Endothelial cell of umbilical vein (primary cell): Measurements from ENCODE around the gene CD44. TPM values are rescaled to one million over a fixed set of nuclear protein-coding genes. Genes with fewer than 3 reads are reported as not detected.

Experiments
- BruUV-seq: library from RNA; stranded (reverse); fragments of 400-500 nt; replicated peaks from 2 replicates; lab custom pipeline; 2021; lab: Mats Ljungman, UMichigan
- CTCF ChIA-PET: fragments of 300-600, 350-600 bp; sonication (Branson Sonifier 250); formaldehyde crosslinking; loops from one replicate; lab custom pipeline; 2021; ENCODE audit warnings: antibody characterized with exemption, inconsistent platforms; lab: Charles Lee
- POLR2A ChIA-PET: fragments of 300-600, 350-600 bp; sonication (Branson Sonifier 250); formaldehyde crosslinking; loops from one replicate; lab custom pipeline; 2021; ENCODE audit warnings: antibody characterized with exemption, inconsistent platforms; lab: Charles Lee
- DNase-seq: peaks from one replicate; pipeline ENCODE4 v3.0.0-alpha.2; 2011; ENCODE audit warnings: low read depth, low spot score
- FAIRE-seq: peaks from 2 replicates; lab custom pipeline; 2011; peaks lifted over from hg19 to GRCh38; lab: Jason Lieb, UNC
- H2AFZ ChIP-seq: 2 replicates; pipeline ENCODE4 v1.6.0; 2012; ENCODE audit warnings: low read depth, low read length, control low read depth, inconsistent platforms
- H3K27ac ChIP-seq: 2 replicates; pipeline ENCODE4 v1.5.1; 2011; ENCODE audit warnings: low read depth, mild to moderate bottlenecking, control low read depth, low read length, moderate library complexity; ENCODE audit not compliant: insufficient read depth
- H3K27me3 ChIP-seq, 2 experiments: 2 replicates each; pipeline versions ENCODE4 v1.6.0 to v1.6.1; 2011; ENCODE audit warnings: low read length in 2 of 2, mixed read lengths in 1 of 2; ENCODE audit not compliant: control insufficient read depth in 2 of 2, insufficient read depth in 2 of 2
- H3K36me3 ChIP-seq, 2 experiments: 2 replicates in 1 of 2; 3 replicates in 1 of 2; pipeline ENCODE4 v1.5.1; 2011; ENCODE audit warnings: low read length in 2 of 2, mild to moderate bottlenecking in 1 of 2, moderate library complexity in 1 of 2; ENCODE audit not compliant: control insufficient read depth in 2 of 2, insufficient read depth in 2 of 2; ENCODE audit errors: extremely low read depth in 1 of 2
- H3K4me1 ChIP-seq: 3 replicates; pipeline ENCODE4 v1.5.1; 2011; ENCODE audit warnings: mild to moderate bottlenecking, low read length; ENCODE audit not compliant: control insufficient read depth, insufficient read depth; ENCODE audit errors: extremely low read depth
- H3K4me2 ChIP-seq: 2 replicates; pipeline ENCODE4 v1.6.1; 2011; ENCODE audit warnings: low read length, control low read depth, mixed read lengths; ENCODE audit not compliant: insufficient read depth
- H3K4me3 ChIP-seq, 3 experiments: fragments of 200-600 bp in 1 of 3; sonication (generic), shearing (Covaris generic) in 1 of 3; replicated peaks in 1 of 3; 2 replicates each; pipeline ENCODE4 v1.5.1; 2011 to 2016; ENCODE audit warnings: control low read depth in 3 of 3, low read length in 3 of 3, mild to moderate bottlenecking in 2 of 3, inconsistent platforms in 1 of 3, low read depth in 1 of 3, moderate library complexity in 1 of 3; ENCODE audit not compliant: insufficient read depth in 1 of 3
- H3K79me2 ChIP-seq: 2 replicates; pipeline ENCODE4 v1.6.0; 2012; ENCODE audit warnings: low read length, inconsistent platforms; ENCODE audit not compliant: control insufficient read depth, insufficient read depth
- H3K9ac ChIP-seq: replicated peaks from 2 replicates; pipeline ENCODE3; 2011; ENCODE audit warnings: low read length, control low read depth; ENCODE audit not compliant: insufficient read depth; ENCODE audit errors: extremely low read depth
- H3K9me1 ChIP-seq: replicated peaks from 3 replicates; pipeline ENCODE4 v1.6.0; 2011; ENCODE audit warnings: mild to moderate bottlenecking, low read length; ENCODE audit not compliant: control insufficient read depth, insufficient read depth; ENCODE audit errors: extremely low read depth
- H3K9me3 ChIP-seq: replicated peaks from 2 replicates; pipeline ENCODE4 v1.5.1; 2012; ENCODE audit warnings: low read length, inconsistent platforms; ENCODE audit not compliant: control insufficient read depth, insufficient read depth
- H4K20me1 ChIP-seq: replicated peaks from 2 replicates; pipeline ENCODE3; 2011; ENCODE audit warnings: mild to moderate bottlenecking, low read length; ENCODE audit not compliant: control insufficient read depth, insufficient read depth; ENCODE audit errors: extremely low read depth
- EZH2 ChIP-seq: IDR thresholded peaks from 2 replicates; pipeline ENCODE4 v1.6.1; 2012; ENCODE audit warnings: borderline replicate concordance, low read depth, mild to moderate bottlenecking, moderate library complexity, low read length, inconsistent platforms; ENCODE audit not compliant: severe bottlenecking
- JUN ChIP-seq: IDR thresholded peaks from 2 replicates; pipeline ENCODE4 v1.6.1; 2011; ENCODE audit warnings: borderline replicate concordance, low read depth; ENCODE audit not compliant: insufficient read length, insufficient read depth
- POLR2A ChIP-seq: IDR thresholded peaks from 2 replicates; pipeline ENCODE4 v1.6.1; 2012; ENCODE audit warnings: low read depth, mild to moderate bottlenecking, control low read depth, low read length
- dilution Hi-C: fragments of 300-500 bp; cut with MboI; formaldehyde crosslinking; loops from one replicate; pipeline ENCODE4 v1.15.0; 2019; ENCODE audit warnings: low sequenced_read_pairs; ENCODE audit not compliant: extremely low pct_ligation_motif_present
- intact Hi-C: fragments of 100-400 bp; cut with micrococcal nuclease; formaldehyde crosslinking; loops from one replicate; pipeline ENCODE4 v1.10.0; 2022
- polyA plus RNA-seq, 4 experiments: library from polyadenylated mRNA; depleted of rRNA in 3 of 4; stranded (reverse) in 3 of 4; unstranded in 1 of 4; fragments of >200 nt; gene quantifications; 2 replicates each; pipeline versions ENCODE4 v1.2.1 to v1.2.3, GENCODE V29; 2011 to 2012; ENCODE audit warnings: missing spikeins in 1 of 4
- total RNA-seq: library from RNA; stranded (reverse); gene quantifications from 2 replicates; pipeline ENCODE4 v1.2.3, GENCODE V29; 2021
- TF ChIP-seq, protein P1 (sequence below): IDR thresholded peaks from 2 replicates; pipeline ENCODE4 v1.6.1; 2011; ENCODE audit not compliant: insufficient read depth, insufficient read length
- TF ChIP-seq, protein P2 (sequence below), 2 donors: IDR thresholded peaks; 1 replicate in 1 of 2; 2 replicates in 1 of 2; pipeline ENCODE4 v1.5.1; 2011; ENCODE audit warnings: low read length in 2 of 2, mild to moderate bottlenecking in 2 of 2, moderate library complexity in 2 of 2, control low read depth in 1 of 2, inconsistent platforms in 1 of 2, low read depth in 1 of 2; ENCODE audit not compliant: insufficient read depth in 1 of 2; ENCODE audit errors: extremely low read depth in 1 of 2

Gene CD44
- total and polyA plus RNA-seq, 2 donors (not counting 3 experiments of a cell fraction or from before 2014, with no cell fraction given), result 25.5 to 26.3 TPM

DNA sequence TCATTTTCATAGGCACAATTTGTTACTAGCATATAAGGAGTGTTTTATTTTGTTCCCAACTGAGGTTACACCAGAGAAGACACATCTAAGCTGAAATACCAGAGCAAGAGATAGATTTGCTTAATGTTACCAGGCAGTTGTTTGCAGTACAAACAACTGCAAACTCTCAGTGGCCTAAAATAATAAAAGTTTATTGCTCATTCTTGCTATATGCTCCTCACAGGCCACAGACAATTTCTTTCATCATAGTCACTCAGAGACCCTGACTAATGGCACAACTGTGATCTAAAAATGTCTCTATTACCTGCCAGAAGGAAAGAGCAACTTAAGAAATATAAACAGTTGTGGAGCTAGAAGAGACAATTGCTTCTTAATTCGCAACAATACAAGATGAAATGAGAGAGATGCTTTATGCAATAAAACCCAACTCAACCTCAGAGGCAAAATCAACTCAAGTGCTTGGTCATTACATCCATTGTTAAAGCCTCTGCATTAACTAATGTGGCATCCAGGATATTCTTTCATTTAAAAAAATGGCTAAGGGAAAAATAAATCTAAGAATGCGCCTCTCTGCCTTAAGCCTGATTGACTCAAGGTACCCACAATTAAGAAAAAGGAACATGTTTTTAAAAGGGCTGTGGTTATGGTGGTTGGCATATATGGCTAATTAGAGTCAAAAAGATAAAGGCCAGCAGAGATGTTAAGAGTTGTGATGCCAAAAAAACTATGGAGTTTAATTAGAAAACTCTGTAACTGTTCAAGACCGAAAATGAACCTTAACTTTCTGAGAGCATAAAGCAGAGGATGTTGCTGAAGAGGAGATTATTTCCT lies 103.7 kb downstream of the CD44 start:
- Histone ChIP-seq H3K9me1 (no peaks in the 10 kb centered on the region), H3K27me3 (peaks cover 5 to 32% of the 10 kb centered on the region in 2 experiments), H3K9ac (no peak overlapping the region), H3K4me1 (no peaks in the 10 kb centered on the region), H3K4me3 (no peak overlapping the region), H3K9me3 (no peaks in the 10 kb centered on the region), H3K36me3 (no peaks in the 10 kb centered on the region), H2AFZ (no peak overlapping the region), H3K27ac (no peak overlapping the region), H4K20me1 (no peaks in the 10 kb centered on the region), H3K79me2 (no peaks in the 10 kb centered on the region), H3K4me2 (no peak overlapping the region)
- POLR2A ChIA-PET, result no interaction called here
- CTCF ChIA-PET, result interaction anchor here (2.5 kb wide), 1 partner anchor 316 kb away, joined by 7 read pairs; no protein-coding TSS in a partner anchor
- FAIRE-seq (no peak), DNase-seq (no peak)
- TF ChIP-seq, protein P1, sequence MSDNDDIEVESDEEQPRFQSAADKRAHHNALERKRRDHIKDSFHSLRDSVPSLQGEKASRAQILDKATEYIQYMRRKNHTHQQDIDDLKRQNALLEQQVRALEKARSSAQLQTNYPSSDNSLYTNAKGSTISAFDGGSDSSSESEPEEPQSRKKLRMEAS, result no peak
- TF ChIP-seq POLR2A, result no peak
- TF ChIP-seq EZH2, result no peak
- TF ChIP-seq, protein P2, sequence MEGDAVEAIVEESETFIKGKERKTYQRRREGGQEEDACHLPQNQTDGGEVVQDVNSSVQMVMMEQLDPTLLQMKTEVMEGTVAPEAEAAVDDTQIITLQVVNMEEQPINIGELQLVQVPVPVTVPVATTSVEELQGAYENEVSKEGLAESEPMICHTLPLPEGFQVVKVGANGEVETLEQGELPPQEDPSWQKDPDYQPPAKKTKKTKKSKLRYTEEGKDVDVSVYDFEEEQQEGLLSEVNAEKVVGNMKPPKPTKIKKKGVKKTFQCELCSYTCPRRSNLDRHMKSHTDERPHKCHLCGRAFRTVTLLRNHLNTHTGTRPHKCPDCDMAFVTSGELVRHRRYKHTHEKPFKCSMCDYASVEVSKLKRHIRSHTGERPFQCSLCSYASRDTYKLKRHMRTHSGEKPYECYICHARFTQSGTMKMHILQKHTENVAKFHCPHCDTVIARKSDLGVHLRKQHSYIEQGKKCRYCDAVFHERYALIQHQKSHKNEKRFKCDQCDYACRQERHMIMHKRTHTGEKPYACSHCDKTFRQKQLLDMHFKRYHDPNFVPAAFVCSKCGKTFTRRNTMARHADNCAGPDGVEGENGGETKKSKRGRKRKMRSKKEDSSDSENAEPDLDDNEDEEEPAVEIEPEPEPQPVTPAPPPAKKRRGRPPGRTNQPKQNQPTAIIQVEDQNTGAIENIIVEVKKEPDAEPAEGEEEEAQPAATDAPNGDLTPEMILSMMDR (IDR thresholded peaks at IDR 0.05; ENCODE audit: extremely low read depth in 1 of 2, insufficient read depth in 1 of 2, low read depth in 1 of 2, low read length in 2 of 2), result no peak
- no peak for TF ChIP-seq JUN
- BruUV-seq, result no TSS peak
- intact Hi-C loops (no loop called here), dilution Hi-C loops (no loop called here)
